ENCODE data around the gene GPANK1. TPM values are rescaled to one million over a fixed set of nuclear protein-coding genes. Genes with fewer than 3 reads are reported as not detected.

The GPANK1 gene
- total RNA-seq, 1 experiment from 2014 or later = 29.1 TPM

GRCh38 chr6:31627690-31628287, 37.0 kb downstream of the GPANK1 start:
- Mint-ChIP-seq H3K4me1 (peaks cover 1% of the 10 kb centered on the region), H3K36me3 (peaks cover 93% of the 10 kb centered on the region), H3K9me3 (no peaks in the 10 kb centered on the region), H3K27me3 (ENCODE audit: low read depth) (no peaks in the 10 kb centered on the region; the same call in 1 of the 2 replicates), H3K4me3 (no peak overlapping the region), H3K27ac (no peak overlapping the region)
- DNase-seq (ENCODE audit: low spot score) (no peak), ATAC-seq (no peak)
- CTCF ChIA-PET = no interaction called here
- POLR2A ChIA-PET = interaction anchor here (0.5 to 0.6 kb wide), 2 partner anchors 11 to 81 kb away, joined by 3 read pairs; partner anchors contain the start of gene ATP6V1G2
- no peak for TF ChIP-seq ELF4 (CRISPR knock-in tag; IDR thresholded peaks at IDR 0.05; ENCODE audit: low read depth)
- no peak for TF ChIP-seq MXD4 (CRISPR knock-in tag; IDR thresholded peaks at IDR 0.05; ENCODE audit: borderline replicate concordance)
- no peak for TF ChIP-seq JUN (CRISPR knock-in tag; IDR thresholded peaks at IDR 0.05)
- TF ChIP-seq SOX15 (CRISPR knock-in tag; IDR thresholded peaks at IDR 0.05) = no peak
- TF ChIP-seq EMX1 (CRISPR knock-in tag; IDR thresholded peaks at IDR 0.05) = no peak
- TF ChIP-seq MLX (CRISPR knock-in tag; IDR thresholded peaks at IDR 0.05) = no peak
- TF ChIP-seq NR3C1 (CRISPR knock-in tag; conservative IDR thresholded peaks at IDR 0.05; ENCODE audit: low read depth) = no peak
- no peak for TF ChIP-seq CREB1 (CRISPR knock-in tag; IDR thresholded peaks at IDR 0.05)
- no peak for TF ChIP-seq E2F4 (CRISPR knock-in tag; IDR thresholded peaks at IDR 0.05; ENCODE audit: borderline replicate concordance, low read depth)
- no peak for TF ChIP-seq ZBTB21 (CRISPR knock-in tag; IDR thresholded peaks at IDR 0.05; ENCODE audit: borderline replicate concordance)
- no peak for TF ChIP-seq AR (CRISPR knock-in tag; IDR thresholded peaks at IDR 0.05)
- no peak for TF ChIP-seq ZNF425 (CRISPR knock-in tag; conservative IDR thresholded peaks at IDR 0.05)
- TF ChIP-seq OVOL2 (CRISPR knock-in tag; IDR thresholded peaks at IDR 0.05; ENCODE audit: borderline replicate concordance) = no peak
- TF ChIP-seq ZNF263 (CRISPR knock-in tag; IDR thresholded peaks at IDR 0.05; ENCODE audit: low read depth) = no peak

GRCh38 chr6:31626952-31627351, 37.8 kb downstream of the GPANK1 start:
- POLR2A ChIA-PET = interaction anchor here (0.7 kb wide), 2 partner anchors 9 to 30 kb away, joined by 3 read pairs; no protein-coding TSS in a partner anchor
- peaks cover 10% of the 10 kb centered on the region for H3K4me1 Mint-ChIP-seq
- no peak overlapping the region for H3K4me3 Mint-ChIP-seq
- no peak for ATAC-seq
- CTCF ChIA-PET = no interaction called here
- no peaks in the 10 kb centered on the region; the same call in 1 of the 2 replicates for H3K27me3 Mint-ChIP-seq (ENCODE audit: low read depth)
- peaks cover 93% of the 10 kb centered on the region for H3K36me3 Mint-ChIP-seq
- DNase-seq (ENCODE audit: low spot score) = no peak
- H3K9me3 Mint-ChIP-seq = no peaks in the 10 kb centered on the region
- no peak overlapping the region for H3K27ac Mint-ChIP-seq
- no peak for TF ChIP-seq RELA (CRISPR knock-in tag; IDR thresholded peaks at IDR 0.05; ENCODE audit: borderline replicate concordance)
- no peak for TF ChIP-seq PRDM15 (CRISPR knock-in tag; IDR thresholded peaks at IDR 0.05)
- TF ChIP-seq ZBTB21 (CRISPR knock-in tag; IDR thresholded peaks at IDR 0.05; ENCODE audit: borderline replicate concordance) = no peak
- TF ChIP-seq ZNF512 (CRISPR knock-in tag; IDR thresholded peaks at IDR 0.05; ENCODE audit: borderline replicate concordance) = no peak
- TF ChIP-seq ZMAT4 (CRISPR knock-in tag; IDR thresholded peaks at IDR 0.05) = no peak
- no peak for TF ChIP-seq E2F5 (CRISPR knock-in tag; IDR thresholded peaks at IDR 0.05)
- no peak for TF ChIP-seq OVOL2 (CRISPR knock-in tag; IDR thresholded peaks at IDR 0.05; ENCODE audit: borderline replicate concordance)
- TF ChIP-seq TEAD1 (CRISPR knock-in tag; IDR thresholded peaks at IDR 0.05) = no peak
- no peak for TF ChIP-seq FOXK1 (CRISPR knock-in tag; IDR thresholded peaks at IDR 0.05)

Measured in WTC11 (cell line).